ENCODE measurements around the gene HMX2.
"Not testable (repeated sequence)": the region's sequence is repeated elsewhere in the genome, so short reads cannot be mapped to it uniquely, and the experiment has no call there.

The HMX2 gene

DNA sequence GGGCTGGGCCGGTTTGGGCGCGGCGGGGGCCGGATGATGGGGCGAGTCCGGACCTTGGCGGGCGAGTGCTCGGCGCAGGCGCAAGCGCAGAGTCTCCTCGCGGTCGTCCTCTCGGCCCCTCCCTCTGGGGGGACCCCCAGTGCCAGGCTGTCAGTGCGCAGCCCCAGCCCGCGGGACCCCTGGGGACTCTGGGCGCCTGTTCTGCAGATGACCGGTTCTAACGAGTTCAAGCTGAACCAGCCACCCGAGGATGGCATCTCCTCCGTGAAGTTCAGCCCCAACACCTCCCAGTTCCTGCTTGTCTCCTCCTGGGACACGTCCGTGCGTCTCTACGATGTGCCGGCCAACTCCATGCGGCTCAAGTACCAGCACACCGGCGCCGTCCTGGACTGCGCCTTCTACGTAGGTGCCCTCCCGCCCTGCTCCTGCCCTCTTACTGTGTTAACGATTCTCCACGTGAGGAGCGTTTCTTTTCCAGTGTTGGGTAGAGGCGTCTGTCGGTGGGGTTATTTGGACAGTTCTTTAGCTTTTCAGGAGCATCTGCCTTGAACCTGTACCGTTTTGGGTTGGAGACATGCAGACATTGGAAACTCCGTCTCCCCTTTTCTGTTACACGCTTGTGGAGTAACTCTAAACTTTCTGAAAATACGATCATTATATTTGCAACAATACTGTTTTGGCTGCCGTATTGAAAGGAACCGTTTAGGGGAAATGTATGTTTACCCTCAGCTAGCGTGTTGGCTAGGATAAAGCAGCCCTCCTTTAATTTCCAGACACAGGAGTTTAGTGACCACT lies 7.0 kb downstream of the HMX2 start:
- no peaks in the 10 kb centered on the region for H3K9me3 ChIP-seq (ENCODE audit: insufficient read depth, low read depth, low read length)
- peak overlapping the region; percentile 87 for H3K4me3 ChIP-seq (ENCODE audit: low read length)
- H3K9ac ChIP-seq (ENCODE audit: low read depth, low read length) = peak overlapping the region; percentile 96
- H3K27ac ChIP-seq (ENCODE audit: low read length) = peak overlapping the region; percentile 88
- H3K27me3 ChIP-seq (ENCODE audit: insufficient read depth, low read length) = peaks cover 39% of the 10 kb centered on the region
- H3K4me1 ChIP-seq (ENCODE audit: insufficient read depth, low read length) = peaks cover 34% of the 10 kb centered on the region
- H3K36me3 ChIP-seq (ENCODE audit: insufficient read depth, low read depth, low read length) = peaks cover 51% of the 10 kb centered on the region

DNA sequence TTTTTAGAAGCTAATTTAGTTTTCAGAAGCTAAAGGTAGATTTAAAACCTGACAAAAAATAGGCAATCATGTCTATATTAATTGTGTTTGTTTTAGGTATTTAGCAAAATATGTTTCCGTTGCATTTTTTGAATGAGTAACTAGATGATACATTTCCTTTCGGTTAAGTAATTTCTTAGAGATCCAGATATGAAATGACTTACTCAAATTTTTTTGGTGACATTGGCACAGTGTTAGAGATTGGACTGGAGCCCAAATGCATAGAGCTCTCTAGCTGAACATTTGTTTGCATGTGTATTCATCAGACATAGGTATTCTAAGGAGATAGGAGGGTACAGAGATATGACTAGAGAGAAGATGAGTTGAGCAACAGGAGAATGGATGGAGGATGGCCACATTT lies 8.1 kb downstream of the HMX2 start:
- no peaks in the 10 kb centered on the region for H3K9me3 ChIP-seq (ENCODE audit: insufficient read depth, low read depth, low read length)
- H3K4me3 ChIP-seq (ENCODE audit: low read length) = peak overlapping the region; percentile 87
- H3K27me3 ChIP-seq (ENCODE audit: insufficient read depth, low read length) = peaks cover 27% of the 10 kb centered on the region
- peak overlapping the region; percentile 96; the same call in 1 of the 2 replicates for H3K9ac ChIP-seq (ENCODE audit: low read depth, low read length)
- peaks cover 30% of the 10 kb centered on the region for H3K4me1 ChIP-seq (ENCODE audit: insufficient read depth, low read length)
- peaks cover 62% of the 10 kb centered on the region for H3K36me3 ChIP-seq (ENCODE audit: insufficient read depth, low read depth, low read length)
- H3K27ac ChIP-seq (ENCODE audit: low read length) = no peak overlapping the region

DNA sequence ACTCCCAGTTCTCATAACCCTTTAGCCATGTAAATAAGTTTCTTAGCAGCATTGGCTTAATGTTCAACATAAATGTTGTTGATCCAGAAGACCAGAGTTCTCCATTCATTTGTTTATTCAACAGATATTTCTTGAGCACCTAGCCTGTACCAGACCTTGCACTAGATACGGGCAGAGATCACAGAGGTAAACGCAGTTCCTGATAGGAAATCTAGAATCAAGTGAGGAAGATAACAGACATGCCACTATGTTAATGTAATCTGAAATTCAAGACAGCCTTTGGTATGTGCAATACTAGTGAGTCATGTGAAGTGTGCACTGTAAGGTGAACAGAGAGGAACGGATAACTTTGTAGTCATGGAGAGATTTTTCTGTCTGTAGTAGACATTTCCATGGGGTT lies 9.3 kb downstream of the HMX2 start:
- no peak overlapping the region for H3K27ac ChIP-seq (ENCODE audit: low read length)
- no peaks in the 10 kb centered on the region for H3K9me3 ChIP-seq (ENCODE audit: insufficient read depth, low read depth, low read length)
- H3K4me3 ChIP-seq (ENCODE audit: low read length) = peak overlapping the region; percentile 28; the same call in 1 of the 2 replicates
- no peak overlapping the region for H3K9ac ChIP-seq (ENCODE audit: low read depth, low read length)
- H3K4me1 ChIP-seq (ENCODE audit: insufficient read depth, low read length) = peaks cover 24% of the 10 kb centered on the region
- H3K27me3 ChIP-seq (ENCODE audit: insufficient read depth, low read length) = peaks cover 16% of the 10 kb centered on the region
- H3K36me3 ChIP-seq (ENCODE audit: insufficient read depth, low read depth, low read length) = peaks cover 74% of the 10 kb centered on the region

DNA sequence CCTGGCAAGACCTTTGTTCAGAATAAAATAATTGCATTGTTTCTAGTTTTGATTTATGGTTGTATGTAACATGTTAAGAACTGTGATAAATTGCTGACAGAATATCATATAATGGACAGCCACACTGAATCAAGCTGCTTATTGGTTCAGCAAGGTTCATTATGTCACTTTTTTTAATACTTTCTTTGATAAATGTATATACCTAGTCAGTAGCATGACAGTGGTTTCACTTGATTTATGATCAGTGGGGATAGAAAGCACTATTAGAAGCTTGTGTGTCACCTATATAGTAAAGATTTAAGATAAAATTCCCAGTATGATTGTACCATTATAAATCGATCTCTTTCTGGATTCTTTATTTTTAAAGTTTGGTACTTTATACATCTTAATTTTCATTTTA lies 10.7 kb downstream of the HMX2 start:
- H3K9ac ChIP-seq (ENCODE audit: low read depth, low read length) = no peak overlapping the region
- peaks cover 1% of the 10 kb centered on the region; the same call in 1 of the 2 replicates for H3K27me3 ChIP-seq (ENCODE audit: insufficient read depth, low read length)
- H3K9me3 ChIP-seq (ENCODE audit: insufficient read depth, low read depth, low read length) = no peaks in the 10 kb centered on the region
- H3K4me1 ChIP-seq (ENCODE audit: insufficient read depth, low read length) = peaks cover 12% of the 10 kb centered on the region
- peaks cover 88% of the 10 kb centered on the region for H3K36me3 ChIP-seq (ENCODE audit: insufficient read depth, low read depth, low read length)
- H3K4me3 ChIP-seq (ENCODE audit: low read length) = no peak overlapping the region
- no peak overlapping the region for H3K27ac ChIP-seq (ENCODE audit: low read length)

DNA sequence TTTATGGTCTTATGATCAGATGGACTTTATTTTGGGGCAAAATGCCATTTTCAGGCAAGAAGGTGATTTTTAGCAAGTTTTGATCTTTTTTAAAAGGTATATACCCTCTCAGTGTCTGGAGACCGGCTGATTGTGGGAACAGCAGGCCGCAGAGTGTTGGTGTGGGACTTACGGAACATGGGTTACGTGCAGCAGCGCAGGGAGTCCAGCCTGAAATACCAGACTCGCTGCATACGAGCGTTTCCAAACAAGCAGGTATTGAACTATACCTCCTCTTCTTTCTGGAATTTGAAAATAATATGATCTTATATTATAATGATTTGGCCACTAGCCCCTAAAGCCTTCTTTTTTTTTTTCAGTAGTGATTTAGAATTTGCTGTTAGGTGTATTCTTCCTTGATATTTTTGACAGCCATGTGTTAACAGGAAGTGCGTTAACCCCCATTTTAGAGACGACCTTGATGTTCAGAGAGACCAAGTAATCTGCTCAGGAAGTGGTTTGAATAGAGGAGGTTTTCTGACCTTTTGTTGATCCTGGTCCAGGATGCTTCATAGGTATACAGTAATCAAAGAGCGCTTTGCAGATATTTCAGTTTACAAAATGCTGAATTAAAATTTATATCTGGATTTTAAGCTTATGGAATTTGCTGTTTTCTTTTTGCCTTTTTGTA lies 12.5 kb downstream of the HMX2 start:
- Histone ChIP-seq H3K4me3 (ENCODE audit: low read length) (no peak overlapping the region), H3K4me1 (ENCODE audit: insufficient read depth, low read length) (peaks cover 9% of the 10 kb centered on the region), H3K27ac (ENCODE audit: low read length) (no peak overlapping the region), H3K9ac (ENCODE audit: low read depth, low read length) (no peak overlapping the region), H3K36me3 (ENCODE audit: insufficient read depth, low read depth, low read length) (peaks cover 100% of the 10 kb centered on the region), H3K9me3 (ENCODE audit: insufficient read depth, low read depth, low read length) (no peaks in the 10 kb centered on the region), H3K27me3 (ENCODE audit: insufficient read depth, low read length) (no peaks in the 10 kb centered on the region)

DNA sequence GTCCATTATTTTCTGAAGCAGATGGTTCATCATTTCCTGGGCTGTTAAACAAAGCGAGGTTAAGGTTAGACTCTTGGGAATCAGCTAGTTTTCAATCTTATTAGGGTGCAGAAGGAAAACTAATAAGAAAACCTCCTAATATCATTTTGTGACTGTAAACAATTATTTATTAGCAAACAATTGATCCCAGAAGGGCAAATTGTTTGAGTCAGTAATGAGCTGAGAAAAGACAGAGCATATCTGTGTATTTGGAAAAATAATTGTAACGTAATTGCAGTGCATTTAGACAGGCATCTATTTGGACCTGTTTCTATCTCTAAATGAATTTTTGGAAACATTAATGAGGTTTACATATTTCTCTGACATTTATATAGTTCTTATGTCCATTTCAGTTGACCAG lies 16.4 kb downstream of the HMX2 start:
- H3K4me1 ChIP-seq (ENCODE audit: insufficient read depth, low read length) = no peaks in the 10 kb centered on the region
- H3K36me3 ChIP-seq (ENCODE audit: insufficient read depth, low read depth, low read length) = peaks cover 100% of the 10 kb centered on the region
- no peaks in the 10 kb centered on the region for H3K27me3 ChIP-seq (ENCODE audit: insufficient read depth, low read length)
- H3K27ac ChIP-seq (ENCODE audit: low read length) = no peak overlapping the region
- H3K9ac ChIP-seq (ENCODE audit: low read depth, low read length) = no peak overlapping the region
- H3K4me3 ChIP-seq (ENCODE audit: low read length) = no peak overlapping the region
- H3K9me3 ChIP-seq (ENCODE audit: insufficient read depth, low read depth, low read length) = no peaks in the 10 kb centered on the region

DNA sequence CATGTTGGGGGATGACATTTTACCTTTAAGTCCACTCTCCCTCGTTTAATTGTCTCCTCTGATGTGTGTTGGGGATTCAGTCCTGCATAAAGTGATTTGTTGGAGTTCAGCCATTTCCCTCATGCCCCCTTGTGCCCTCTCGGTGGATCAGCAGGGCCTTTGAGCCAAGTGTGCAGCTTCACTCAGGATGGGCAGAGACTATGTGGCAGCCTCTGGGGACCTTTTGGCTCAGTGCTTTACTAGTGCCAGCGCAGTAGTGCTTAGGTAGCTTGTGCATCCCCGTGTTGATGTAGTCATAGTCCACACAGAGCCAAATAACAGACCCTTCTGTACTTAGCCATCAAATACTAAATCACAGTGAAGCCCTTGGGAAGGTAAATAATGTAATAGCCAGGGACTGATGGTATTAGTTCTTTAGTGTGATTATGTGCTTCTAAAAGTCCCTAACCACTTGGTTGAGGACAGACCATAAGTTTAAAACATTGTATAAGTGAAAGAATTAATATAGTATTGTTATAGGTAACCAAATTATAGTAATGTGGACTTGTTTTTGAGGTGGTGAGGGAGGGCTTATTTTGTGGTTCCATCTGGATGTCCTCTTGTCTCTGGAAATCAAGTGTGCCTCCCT lies 17.6 kb downstream of the HMX2 start:
- H3K27ac ChIP-seq (ENCODE audit: low read length) = no peak overlapping the region
- H3K4me1 ChIP-seq (ENCODE audit: insufficient read depth, low read length) = no peaks in the 10 kb centered on the region
- no peak overlapping the region for H3K9ac ChIP-seq (ENCODE audit: low read depth, low read length)
- H3K27me3 ChIP-seq (ENCODE audit: insufficient read depth, low read length) = no peaks in the 10 kb centered on the region
- no peak overlapping the region for H3K4me3 ChIP-seq (ENCODE audit: low read length)
- no peaks in the 10 kb centered on the region for H3K9me3 ChIP-seq (ENCODE audit: insufficient read depth, low read depth, low read length)
- peaks cover 95% of the 10 kb centered on the region for H3K36me3 ChIP-seq (ENCODE audit: insufficient read depth, low read depth, low read length)

DNA sequence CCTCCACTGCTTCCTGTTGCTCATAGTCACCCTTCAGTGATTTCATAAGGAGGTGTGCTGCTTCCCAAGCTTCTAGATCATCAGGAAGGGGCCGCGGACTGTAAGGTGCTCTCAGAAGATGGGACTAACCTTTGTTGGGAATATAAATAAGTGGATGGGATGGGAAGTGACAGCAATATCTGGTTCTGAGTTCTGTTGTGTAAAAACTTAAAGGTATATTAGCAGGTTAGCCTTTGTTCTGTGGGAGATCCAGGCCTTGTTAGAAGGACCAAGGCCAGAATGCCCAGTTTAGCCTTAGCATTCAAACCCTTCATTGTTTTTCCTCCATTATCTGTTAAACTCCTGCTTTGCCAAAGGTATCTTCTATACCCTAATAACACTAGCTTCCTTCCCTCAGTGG lies 18.7 kb downstream of the HMX2 start:
- Histone ChIP-seq H3K4me1 (ENCODE audit: insufficient read depth, low read length) (no peaks in the 10 kb centered on the region), H3K27ac (ENCODE audit: low read length) (no peak overlapping the region), H3K27me3 (ENCODE audit: insufficient read depth, low read length) (no peaks in the 10 kb centered on the region), H3K36me3 (ENCODE audit: insufficient read depth, low read depth, low read length) (peaks cover 85% of the 10 kb centered on the region), H3K4me3 (ENCODE audit: low read length) (no peak overlapping the region), H3K9ac (ENCODE audit: low read depth, low read length) (no peak overlapping the region), H3K9me3 (ENCODE audit: insufficient read depth, low read depth, low read length) (no peaks in the 10 kb centered on the region)

DNA sequence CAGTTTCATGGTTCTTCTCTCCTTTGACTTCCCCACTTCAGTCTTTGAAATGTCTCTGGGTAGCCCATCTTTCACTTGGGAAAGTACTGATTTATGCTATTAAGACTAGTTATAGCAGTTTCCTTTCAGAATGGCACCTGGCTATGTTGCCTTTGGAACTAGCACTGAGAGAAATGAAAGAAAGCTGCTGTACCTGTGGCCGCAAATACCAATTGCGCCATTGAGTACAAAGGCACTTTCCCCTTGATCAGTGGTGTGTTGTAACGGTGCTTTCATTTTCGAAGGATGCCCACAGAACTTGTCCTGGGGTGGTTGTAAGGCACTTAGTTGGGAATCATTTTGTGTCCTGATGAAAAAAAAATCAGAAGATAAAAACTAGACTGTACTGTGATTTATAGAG lies 23.0 kb downstream of the HMX2 start:
- no peaks in the 10 kb centered on the region for H3K27me3 ChIP-seq (ENCODE audit: insufficient read depth, low read length)
- no peaks in the 10 kb centered on the region for H3K9me3 ChIP-seq (ENCODE audit: insufficient read depth, low read depth, low read length)
- H3K4me1 ChIP-seq (ENCODE audit: insufficient read depth, low read length) = no peaks in the 10 kb centered on the region
- peaks cover 55% of the 10 kb centered on the region for H3K36me3 ChIP-seq (ENCODE audit: insufficient read depth, low read depth, low read length)
- no peak overlapping the region for H3K27ac ChIP-seq (ENCODE audit: low read length)
- no peak overlapping the region for H3K4me3 ChIP-seq (ENCODE audit: low read length)
- no peak overlapping the region for H3K9ac ChIP-seq (ENCODE audit: low read depth, low read length)

DNA sequence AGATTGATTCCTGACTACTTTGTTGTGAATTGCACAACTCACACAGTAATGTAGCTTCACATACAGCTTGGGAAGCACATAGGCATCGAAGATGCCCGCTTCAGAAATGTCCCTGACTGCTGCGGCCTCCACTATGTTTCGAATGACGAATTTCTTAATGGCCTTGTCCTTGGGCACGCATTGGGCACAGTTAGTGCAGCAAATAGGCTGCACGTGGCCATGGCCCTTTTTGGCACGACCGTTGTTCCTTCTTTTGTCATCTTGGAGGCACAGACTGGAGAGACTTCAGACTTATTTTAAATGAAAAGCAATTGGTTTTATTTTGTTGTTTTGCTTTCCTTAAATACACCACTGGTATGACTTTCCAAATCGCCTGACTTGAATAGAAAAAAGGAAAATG lies 23.7 kb downstream of the HMX2 start:
- H3K9me3 ChIP-seq (ENCODE audit: insufficient read depth, low read depth, low read length); H3K4me3 ChIP-seq (ENCODE audit: low read length); H3K27ac ChIP-seq (ENCODE audit: low read length); H3K9ac ChIP-seq (ENCODE audit: low read depth, low read length); H3K27me3 ChIP-seq (ENCODE audit: insufficient read depth, low read length); H3K4me1 ChIP-seq (ENCODE audit: insufficient read depth, low read length): not testable (repeated sequence)
- H3K36me3 ChIP-seq (ENCODE audit: insufficient read depth, low read depth, low read length) = peaks cover 55% of the 10 kb centered on the region

DNA sequence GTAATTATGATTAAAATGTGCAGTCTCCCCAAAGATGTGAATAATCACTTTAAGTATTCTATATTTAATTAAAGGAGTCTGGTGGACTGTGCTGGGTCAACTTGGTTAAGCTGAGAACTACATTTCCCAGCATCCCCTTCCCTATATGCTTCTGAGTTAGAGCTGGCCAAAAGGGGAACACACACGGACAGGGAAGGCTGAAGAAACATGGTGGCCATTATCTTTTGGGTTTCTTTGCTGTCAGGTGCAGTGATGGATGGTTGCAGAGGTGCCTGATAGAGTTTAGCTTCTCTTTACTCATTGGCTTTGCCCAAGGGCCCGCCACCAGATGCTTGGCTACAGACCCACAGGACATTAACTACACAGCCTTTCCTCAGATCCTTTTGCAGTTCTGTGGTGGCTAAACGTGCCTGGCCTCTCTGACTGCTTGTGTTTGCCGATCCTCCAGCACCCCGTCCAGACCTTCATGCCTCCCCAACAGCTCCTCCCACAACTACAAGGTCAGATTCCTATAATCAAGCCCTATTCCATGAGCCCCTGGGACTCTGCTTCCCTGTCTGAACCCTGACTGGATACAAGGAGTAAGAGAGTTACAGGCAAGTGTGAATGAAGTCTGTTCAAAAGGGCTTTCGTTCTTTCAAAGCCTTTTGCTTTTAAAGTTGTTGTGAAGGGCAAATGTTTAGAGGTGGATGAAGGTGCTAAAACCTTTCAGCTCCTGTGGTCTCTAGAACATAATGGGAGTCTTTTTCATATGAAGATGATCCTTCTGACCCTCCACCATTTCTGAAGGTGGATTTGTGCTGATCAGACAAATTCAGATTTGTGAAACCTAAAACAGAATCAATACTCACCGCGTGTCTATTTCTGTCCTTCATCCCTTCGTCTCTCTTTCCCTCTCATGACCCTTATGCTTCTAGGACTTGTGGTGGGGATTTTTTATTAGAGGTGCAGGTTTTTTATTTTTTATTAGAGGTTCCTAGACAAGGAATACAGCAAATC lies 27.8 kb downstream of the HMX2 start:
- peaks cover 22% of the 10 kb centered on the region; the same call in 1 of the 2 replicates for H3K36me3 ChIP-seq (ENCODE audit: insufficient read depth, low read depth, low read length)

More for the DNA sequence above, 27.8 kb downstream of the HMX2 start:
- H3K9me3 ChIP-seq (ENCODE audit: insufficient read depth, low read depth, low read length) = no peaks in the 10 kb centered on the region
- no peak overlapping the region for H3K4me3 ChIP-seq (ENCODE audit: low read length)
- H3K27me3 ChIP-seq (ENCODE audit: insufficient read depth, low read length) = no peaks in the 10 kb centered on the region
- no peak overlapping the region for H3K27ac ChIP-seq (ENCODE audit: low read length)
- H3K4me1 ChIP-seq (ENCODE audit: insufficient read depth, low read length) = no peaks in the 10 kb centered on the region
- H3K9ac ChIP-seq (ENCODE audit: low read depth, low read length) = no peak overlapping the region

Data from iPS-20b (cell line).